Measurements from ENCODE around the gene CRACR2B.

GRCh38 chr11:858762-859339 is 31.1 kb downstream of the CRACR2B start:
- TF ChIP-seq GATA2 (IDR thresholded peaks at IDR 0.05; ENCODE audit: low read depth, low read length) (no peak), GATA3 (IDR thresholded peaks at IDR 0.05; ENCODE audit: low read depth, low read length) (no peak)
